VCaP (cell line): ENCODE data around the gene CABLES2.

Experiments used
- H3K27ac ChIP-seq: fragments of 450-650 bp; 2 replicates; pipeline ENCODE4 v1.5.1; 2017
- TF ChIP-seq, protein P1 (sequence below): fragments of 450-650 bp; conservative IDR thresholded peaks from 2 replicates; pipeline ENCODE4 v1.5.1; 2017; ENCODE audit warnings: mild to moderate bottlenecking, moderate library complexity

Gene CABLES2

GRCh38 chr20:62393830-62394229, 13.3 kb downstream of the CABLES2 start:
- TF ChIP-seq, protein P1, sequence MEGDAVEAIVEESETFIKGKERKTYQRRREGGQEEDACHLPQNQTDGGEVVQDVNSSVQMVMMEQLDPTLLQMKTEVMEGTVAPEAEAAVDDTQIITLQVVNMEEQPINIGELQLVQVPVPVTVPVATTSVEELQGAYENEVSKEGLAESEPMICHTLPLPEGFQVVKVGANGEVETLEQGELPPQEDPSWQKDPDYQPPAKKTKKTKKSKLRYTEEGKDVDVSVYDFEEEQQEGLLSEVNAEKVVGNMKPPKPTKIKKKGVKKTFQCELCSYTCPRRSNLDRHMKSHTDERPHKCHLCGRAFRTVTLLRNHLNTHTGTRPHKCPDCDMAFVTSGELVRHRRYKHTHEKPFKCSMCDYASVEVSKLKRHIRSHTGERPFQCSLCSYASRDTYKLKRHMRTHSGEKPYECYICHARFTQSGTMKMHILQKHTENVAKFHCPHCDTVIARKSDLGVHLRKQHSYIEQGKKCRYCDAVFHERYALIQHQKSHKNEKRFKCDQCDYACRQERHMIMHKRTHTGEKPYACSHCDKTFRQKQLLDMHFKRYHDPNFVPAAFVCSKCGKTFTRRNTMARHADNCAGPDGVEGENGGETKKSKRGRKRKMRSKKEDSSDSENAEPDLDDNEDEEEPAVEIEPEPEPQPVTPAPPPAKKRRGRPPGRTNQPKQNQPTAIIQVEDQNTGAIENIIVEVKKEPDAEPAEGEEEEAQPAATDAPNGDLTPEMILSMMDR, result no peak

GRCh38 chr20:62393335-62393665, 13.8 kb downstream of the CABLES2 start:
- TF ChIP-seq, protein P1, result no peak
- no peak overlapping the region for H3K27ac ChIP-seq

More at GRCh38 chr20:62393830-62394229, 13.3 kb downstream of the CABLES2 start:
- H3K27ac ChIP-seq, result no peak overlapping the region

DNA sequence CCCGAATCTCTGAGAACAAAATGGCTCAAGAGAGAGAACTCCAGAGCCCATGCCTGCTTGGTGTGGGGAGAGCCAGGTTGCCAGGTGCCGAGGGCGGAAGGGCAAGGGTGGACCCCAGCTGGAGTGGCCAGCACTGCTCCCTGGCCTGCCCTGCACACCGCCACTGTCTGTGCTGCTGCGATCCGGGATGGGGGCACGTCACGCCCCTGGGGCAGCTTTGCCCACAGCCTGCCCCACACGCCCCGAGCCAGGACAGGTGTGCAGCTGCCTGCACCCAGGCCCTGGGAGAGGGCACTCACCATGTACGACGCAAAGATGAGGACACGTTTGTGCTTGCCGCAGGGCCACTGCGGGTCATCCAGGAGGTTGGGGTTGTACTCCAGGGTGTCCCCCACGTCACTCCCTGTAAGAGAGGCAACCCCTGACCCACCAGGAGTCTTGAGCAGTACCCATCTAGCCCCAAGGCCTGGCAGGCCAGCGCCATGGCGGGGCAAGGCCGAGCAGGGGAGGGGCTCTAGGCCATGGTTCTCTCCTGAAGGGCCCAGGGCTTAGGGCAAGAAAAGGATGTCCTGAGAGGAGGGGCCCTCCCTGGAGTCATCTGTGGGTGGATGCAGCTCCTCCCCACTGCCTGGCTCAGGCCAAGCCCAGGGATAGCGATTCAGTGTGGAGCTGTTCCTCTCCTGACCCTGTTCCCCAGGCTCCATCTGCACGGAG, 14.3 kb downstream of the CABLES2 start:
- TF ChIP-seq, protein P1, result no peak
- no peak overlapping the region for H3K27ac ChIP-seq

- TF ChIP-seq, protein P1, result no peak
- peak overlapping the region; percentile 92; the same call in 1 of the 2 replicates for H3K27ac ChIP-seq
These were observed 15.0 kb downstream of the CABLES2 start for GRCh38 chr20:62392077-62392418.

DNA sequence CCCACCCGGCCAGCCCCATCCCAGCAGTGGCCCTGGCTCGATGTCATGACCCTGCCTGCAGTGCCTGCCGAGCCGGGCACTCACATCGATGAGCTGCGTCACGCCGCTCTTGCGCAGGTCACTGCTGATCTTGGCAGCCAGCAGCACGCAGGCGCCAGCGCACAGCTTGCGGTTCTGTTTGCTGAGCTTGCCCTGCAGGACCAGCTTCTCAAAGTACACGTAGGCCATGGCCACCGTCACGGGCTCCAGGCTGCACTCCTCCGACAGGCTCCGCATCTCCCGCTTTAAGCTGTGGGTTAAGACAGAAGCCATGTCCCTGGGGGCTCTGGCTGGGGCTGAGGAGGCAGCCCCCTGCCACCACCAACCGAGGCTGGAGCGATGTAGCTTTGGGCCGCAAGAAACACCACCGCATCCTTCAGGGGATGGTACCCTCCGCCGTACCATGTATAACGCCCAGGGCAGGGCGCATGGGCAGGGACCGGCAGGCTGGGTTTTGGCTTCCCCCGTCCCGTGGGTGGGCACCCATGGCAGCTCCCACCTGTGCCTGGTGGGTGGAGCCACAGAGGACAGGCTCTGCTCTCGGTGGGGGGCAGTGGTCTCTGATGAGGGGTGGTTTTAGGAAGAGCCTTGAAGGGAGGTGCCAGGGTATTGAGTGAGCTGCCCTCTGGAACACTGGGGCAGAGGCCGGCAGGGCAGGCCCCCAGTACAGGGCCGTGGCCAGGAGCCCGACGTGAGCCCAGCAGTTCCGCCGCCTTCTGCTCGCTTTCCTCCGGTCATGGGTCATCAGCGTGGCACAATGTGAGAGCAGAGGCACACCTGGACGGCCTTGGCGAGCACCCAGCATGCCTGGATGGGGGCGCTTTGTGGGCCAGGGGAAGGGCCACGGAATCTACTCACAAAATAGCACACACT, 15.7 kb downstream of the CABLES2 start:
- TF ChIP-seq, protein P1, result no peak
- H3K27ac ChIP-seq, result peak overlapping the region; percentile 92

GRCh38 chr20:62390317-62391164, 16.5 kb downstream of the CABLES2 start:
- TF ChIP-seq, protein P1, result no peak
- peak overlapping the region; percentile 92 for H3K27ac ChIP-seq
